ENCODE results near the gene CCR7. TPM values are rescaled to one million over a fixed set of nuclear protein-coding genes. Genes with fewer than 3 reads are reported as not detected.

CCR7 gene, protein sequence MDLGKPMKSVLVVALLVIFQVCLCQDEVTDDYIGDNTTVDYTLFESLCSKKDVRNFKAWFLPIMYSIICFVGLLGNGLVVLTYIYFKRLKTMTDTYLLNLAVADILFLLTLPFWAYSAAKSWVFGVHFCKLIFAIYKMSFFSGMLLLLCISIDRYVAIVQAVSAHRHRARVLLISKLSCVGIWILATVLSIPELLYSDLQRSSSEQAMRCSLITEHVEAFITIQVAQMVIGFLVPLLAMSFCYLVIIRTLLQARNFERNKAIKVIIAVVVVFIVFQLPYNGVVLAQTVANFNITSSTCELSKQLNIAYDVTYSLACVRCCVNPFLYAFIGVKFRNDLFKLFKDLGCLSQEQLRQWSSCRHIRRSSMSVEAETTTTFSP
- total RNA-seq: under 1 TPM in 4 of 6 experiments, not detected in 2; 0.12 to 0.58 (median 0.28) TPM
- long read RNA-seq: 0 reads

DNA sequence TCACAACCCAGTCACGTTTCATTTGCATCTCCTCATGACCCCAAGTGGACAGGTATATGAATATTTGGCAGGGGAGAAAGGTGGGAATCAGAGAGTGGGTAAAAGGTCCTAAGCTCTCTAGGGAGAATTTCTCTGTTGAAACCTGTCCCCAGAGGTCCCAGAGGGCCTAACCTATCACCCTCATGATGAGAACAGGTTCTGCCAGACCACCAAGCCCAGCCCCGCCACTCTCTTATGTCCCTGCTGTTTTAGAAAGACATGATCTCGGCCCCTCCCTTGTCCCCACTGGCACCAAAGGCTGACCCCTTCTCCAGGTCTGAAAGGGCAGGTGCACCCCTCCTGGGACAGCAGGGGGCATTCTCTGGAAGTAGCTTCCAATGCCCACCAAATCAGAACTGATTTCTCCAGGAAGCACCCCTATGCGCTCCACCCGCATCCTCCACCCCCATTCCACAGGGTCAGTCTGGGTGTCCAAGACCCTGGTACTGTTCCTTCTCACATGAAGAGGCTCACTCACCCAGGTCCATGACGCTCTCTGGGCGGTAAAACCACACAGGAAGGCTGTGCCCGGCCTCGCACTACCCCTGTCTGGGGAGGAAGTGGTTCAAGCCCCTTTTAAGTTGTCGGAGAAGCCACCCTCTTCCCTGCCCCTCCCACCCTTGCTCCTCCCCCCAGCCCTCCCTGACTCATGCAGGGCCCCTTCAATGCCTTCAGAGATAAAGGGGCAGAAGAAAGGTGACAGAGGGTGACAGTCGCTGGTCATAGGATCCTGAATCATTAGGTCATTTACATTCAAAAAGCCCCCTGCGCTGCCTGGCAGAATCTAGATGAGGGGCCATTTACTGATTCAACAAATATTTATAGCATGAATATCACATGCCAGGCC is at the start of gene CCR7:
CCR7 (minus strand) TSS at position 590 of the 886 bp plus-strand sequence; CDS start at position 527, 63 bp downstream.
- ATAC-seq (no peak), DNase-seq (no peak)
- Histone ChIP-seq H3K27me3 (no peaks in the 10 kb centered on the region), H3K27ac (no peak within 1 kb of the TSS), H3K9me3 (no peaks in the 10 kb centered on the region), H3K4me1 (peaks cover 0 to 5% (median 2%) of the 10 kb centered on the region in 4 donors), H3K36me3 (no peaks in the 10 kb centered on the region), H3K4me3 (no peak within 1 kb of the TSS)
- TF ChIP-seq POLR2A (IDR thresholded peaks at IDR 0.05): no peak
- TF ChIP-seq, protein P1, sequence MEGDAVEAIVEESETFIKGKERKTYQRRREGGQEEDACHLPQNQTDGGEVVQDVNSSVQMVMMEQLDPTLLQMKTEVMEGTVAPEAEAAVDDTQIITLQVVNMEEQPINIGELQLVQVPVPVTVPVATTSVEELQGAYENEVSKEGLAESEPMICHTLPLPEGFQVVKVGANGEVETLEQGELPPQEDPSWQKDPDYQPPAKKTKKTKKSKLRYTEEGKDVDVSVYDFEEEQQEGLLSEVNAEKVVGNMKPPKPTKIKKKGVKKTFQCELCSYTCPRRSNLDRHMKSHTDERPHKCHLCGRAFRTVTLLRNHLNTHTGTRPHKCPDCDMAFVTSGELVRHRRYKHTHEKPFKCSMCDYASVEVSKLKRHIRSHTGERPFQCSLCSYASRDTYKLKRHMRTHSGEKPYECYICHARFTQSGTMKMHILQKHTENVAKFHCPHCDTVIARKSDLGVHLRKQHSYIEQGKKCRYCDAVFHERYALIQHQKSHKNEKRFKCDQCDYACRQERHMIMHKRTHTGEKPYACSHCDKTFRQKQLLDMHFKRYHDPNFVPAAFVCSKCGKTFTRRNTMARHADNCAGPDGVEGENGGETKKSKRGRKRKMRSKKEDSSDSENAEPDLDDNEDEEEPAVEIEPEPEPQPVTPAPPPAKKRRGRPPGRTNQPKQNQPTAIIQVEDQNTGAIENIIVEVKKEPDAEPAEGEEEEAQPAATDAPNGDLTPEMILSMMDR (IDR thresholded peaks at IDR 0.05): no peak
- 51% methylated on average over 9 of the region's 12 CpGs for WGBS (ENCODE audit: insufficient coverage, low coverage, low lambda C conversion rate, missing lambda C conversion rate)
- intact Hi-C loops (cut with DNase I): no loop called here

DNA sequence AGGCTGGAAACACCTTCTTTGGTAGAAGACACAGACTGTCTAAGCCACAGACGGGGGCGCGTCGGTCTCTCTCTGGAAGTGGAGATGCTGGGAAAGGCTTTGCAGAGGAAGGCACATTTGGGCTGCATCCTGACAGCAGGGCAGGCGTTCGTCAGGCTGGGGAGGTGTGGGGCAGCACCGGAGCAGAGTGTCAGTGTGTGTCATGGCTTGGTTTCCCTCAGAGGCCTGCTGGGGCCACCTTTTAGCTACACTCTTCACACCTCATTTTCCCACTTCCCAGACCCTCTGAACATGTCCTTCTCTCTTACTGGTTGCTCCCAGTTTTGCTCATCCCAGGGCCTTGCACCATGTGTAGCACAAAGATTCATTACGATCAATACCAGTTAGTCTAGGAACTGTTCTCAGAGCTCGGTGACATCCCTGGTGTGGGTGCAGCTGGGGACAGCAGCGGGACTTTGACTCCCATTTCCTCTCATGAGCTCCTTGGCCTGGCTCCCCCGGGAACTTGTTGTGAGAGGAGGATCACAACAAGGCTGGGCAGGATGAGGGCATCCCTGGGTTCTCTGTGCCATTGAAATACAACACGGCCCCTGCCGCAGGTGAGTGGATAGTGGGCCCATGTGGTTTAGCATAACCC is 49.3 kb upstream of the CCR7 start:
- Histone ChIP-seq H3K27me3 (no peaks in the 10 kb centered on the region), H3K4me1 (peaks cover 0 to 10% (median 5%) of the 10 kb centered on the region in 4 donors), H3K36me3 (no peaks in the 10 kb centered on the region), H3K4me3 (no peak overlapping the region), H3K27ac (no peak overlapping the region), H3K9me3 (no peaks in the 10 kb centered on the region)
- intact Hi-C loops (cut with DNase I): loop anchor here in 1 of 2 donors (5.0 kb wide), 1 partner anchor 173 kb away; no protein-coding TSS in a partner anchor
- TF ChIP-seq POLR2A (IDR thresholded peaks at IDR 0.05): no peak
- TF ChIP-seq, protein P1 (IDR thresholded peaks at IDR 0.05): no peak
- DNase-seq: no peak
- WGBS (ENCODE audit: insufficient coverage, low coverage, low lambda C conversion rate, missing lambda C conversion rate): 78% methylated on average over 11 of the region's 13 CpGs
- ATAC-seq: no peak

DNA sequence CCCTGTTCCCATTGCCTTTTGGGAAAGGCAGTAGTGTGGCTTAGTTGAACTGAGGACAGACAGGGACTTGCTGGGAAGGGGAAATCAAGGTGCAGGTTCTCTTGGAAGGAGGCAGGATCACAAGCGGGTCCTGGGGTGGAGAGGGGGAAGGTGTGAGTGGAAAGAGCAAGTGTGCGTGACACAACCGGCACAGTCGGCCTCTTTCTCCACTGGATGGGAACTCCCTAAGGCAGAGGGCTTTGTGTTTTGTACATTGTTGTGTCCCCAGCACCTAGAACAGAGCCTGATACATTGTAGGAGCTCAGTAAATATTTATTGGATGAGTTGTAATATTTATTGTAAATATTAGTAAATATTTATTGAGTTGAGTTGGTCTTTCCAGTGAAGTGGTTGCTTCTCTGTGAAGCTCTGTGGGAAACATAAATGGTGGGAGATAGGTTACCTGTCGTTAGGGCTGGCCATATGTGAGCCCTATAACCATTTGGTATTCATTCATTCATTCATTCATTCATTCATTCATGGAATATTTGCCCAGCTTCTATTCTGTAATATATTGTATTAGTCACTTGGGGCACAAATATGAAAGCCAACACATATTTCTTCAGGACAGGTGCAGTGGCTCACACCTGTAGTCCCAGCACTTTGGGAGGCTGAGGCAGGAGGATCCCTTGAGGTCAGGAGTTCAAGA is 48.3 kb upstream of the CCR7 start:
- no peaks in the 10 kb centered on the region for H3K9me3 ChIP-seq
- no peaks in the 10 kb centered on the region for H3K36me3 ChIP-seq
- WGBS (ENCODE audit: insufficient coverage, low coverage, low lambda C conversion rate, missing lambda C conversion rate): 86% methylated on average over 5 of the region's 5 CpGs
- no peak for ATAC-seq
- no peaks in the 10 kb centered on the region for H3K27me3 ChIP-seq
- intact Hi-C loops (cut with DNase I): no loop called here
- H3K4me1 ChIP-seq: peaks cover 0 to under 1% (median under 1%) of the 10 kb centered on the region in 4 donors
- H3K27ac ChIP-seq: no peak overlapping the region
- H3K4me3 ChIP-seq: no peak overlapping the region
- TF ChIP-seq POLR2A (IDR thresholded peaks at IDR 0.05): no peak
- TF ChIP-seq, protein P1 (IDR thresholded peaks at IDR 0.05): no peak
- no peak for DNase-seq
